ENCODE data around the gene EME2.

The EME2 gene

DNA sequence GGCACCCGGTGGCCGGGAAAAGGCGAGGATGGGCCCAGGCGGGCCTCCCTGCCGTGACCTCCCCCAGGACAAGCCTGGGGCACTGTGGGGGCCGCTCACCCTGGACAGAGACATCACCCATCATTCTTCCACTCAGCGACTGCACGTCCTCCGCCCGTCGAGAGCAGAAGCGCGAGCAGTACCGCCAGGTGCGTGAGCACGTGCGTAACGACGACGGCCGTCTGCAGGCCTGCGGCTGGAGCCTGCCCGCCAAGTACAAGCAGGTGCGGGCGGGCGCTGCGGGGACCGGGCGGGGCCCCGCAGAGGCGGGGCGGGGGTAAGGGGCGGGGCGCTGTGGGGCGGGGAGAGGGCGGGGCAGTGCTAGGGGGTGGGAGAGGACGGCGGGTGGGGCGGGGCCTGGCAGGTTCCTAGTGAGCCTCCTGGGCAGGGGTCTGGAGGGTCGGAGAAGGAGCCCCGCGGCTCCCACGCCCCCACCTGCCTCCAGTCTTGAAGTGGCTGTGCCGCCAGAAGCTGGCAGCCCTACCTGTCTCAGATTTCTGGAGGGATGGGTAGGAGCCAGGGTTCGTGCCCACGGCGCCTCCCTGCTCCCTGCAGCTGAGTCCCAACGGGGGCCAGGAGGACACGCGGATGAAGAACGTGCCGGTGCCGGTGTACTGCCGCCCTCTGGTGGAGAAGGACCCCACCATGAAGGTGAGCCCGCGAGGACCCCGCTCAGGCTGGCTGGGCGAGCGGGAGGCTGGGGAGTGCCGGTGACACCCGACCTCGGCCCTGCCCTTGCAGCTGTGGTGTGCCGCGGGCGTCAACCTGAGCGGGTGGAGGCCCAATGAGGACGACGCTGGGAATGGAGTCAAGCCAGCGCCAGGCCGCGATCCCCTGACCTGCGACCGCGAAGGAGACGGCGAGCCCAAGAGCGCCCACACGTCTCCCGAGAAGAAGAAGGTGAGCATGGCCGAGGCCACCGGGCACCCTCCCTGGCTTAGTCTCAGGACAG, 8.8 kb upstream of the EME2 start:
- Histone ChIP-seq H3K9me3 (ENCODE audit: control insufficient read depth, low read length) (no peaks in the 10 kb centered on the region), H3K9ac (ENCODE audit: low read length) (no peak overlapping the region), H3K36me3 (ENCODE audit: control insufficient read depth, insufficient read depth, low read length) (no peaks in the 10 kb centered on the region), H3K27me3 (ENCODE audit: control insufficient read depth, insufficient read depth, low read length) (no peaks in the 10 kb centered on the region), H3K4me1 (ENCODE audit: control insufficient read depth, insufficient read depth, low read length) (no peaks in the 10 kb centered on the region), H3K4me3 (ENCODE audit: low read length) (no peak overlapping the region)

GRCh38 chr16:1764971-1765370, 7.6 kb upstream of the EME2 start:
- peaks cover 2% of the 10 kb centered on the region for H3K4me1 ChIP-seq (ENCODE audit: control insufficient read depth, insufficient read depth, low read length)
- H3K36me3 ChIP-seq (ENCODE audit: control insufficient read depth, insufficient read depth, low read length), result no peaks in the 10 kb centered on the region
- no peaks in the 10 kb centered on the region for H3K27me3 ChIP-seq (ENCODE audit: control insufficient read depth, insufficient read depth, low read length)
- no peaks in the 10 kb centered on the region for H3K9me3 ChIP-seq (ENCODE audit: control insufficient read depth, low read length)
- no peak overlapping the region for H3K4me3 ChIP-seq (ENCODE audit: low read length)
- no peak overlapping the region for H3K9ac ChIP-seq (ENCODE audit: low read length)

DNA sequence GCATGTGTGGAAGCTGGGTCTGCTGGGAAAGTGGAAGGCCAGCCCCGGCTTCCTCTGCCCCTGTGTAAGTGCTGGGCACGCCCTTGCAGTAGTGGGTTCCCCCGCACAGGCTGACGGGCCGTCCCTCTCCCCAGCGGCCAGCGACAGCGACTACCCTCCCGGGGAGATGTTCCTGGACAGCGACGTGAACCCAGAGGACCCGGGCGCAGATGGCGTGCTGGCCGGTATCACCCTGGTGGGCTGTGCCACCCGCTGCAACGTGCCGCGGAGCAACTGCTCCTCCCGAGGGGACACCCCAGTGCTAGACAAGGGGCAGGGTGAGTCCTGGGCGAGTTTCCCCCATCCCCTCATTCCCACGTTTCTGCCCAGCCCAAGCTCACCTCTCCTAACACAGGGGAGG, 6.8 kb upstream of the EME2 start:
- no peak overlapping the region for H3K9ac ChIP-seq (ENCODE audit: low read length)
- no peaks in the 10 kb centered on the region for H3K27me3 ChIP-seq (ENCODE audit: control insufficient read depth, insufficient read depth, low read length)
- H3K4me1 ChIP-seq (ENCODE audit: control insufficient read depth, insufficient read depth, low read length), result peaks cover 11% of the 10 kb centered on the region
- H3K36me3 ChIP-seq (ENCODE audit: control insufficient read depth, insufficient read depth, low read length), result no peaks in the 10 kb centered on the region
- no peaks in the 10 kb centered on the region for H3K9me3 ChIP-seq (ENCODE audit: control insufficient read depth, low read length)
- no peak overlapping the region for H3K4me3 ChIP-seq (ENCODE audit: low read length)

DNA sequence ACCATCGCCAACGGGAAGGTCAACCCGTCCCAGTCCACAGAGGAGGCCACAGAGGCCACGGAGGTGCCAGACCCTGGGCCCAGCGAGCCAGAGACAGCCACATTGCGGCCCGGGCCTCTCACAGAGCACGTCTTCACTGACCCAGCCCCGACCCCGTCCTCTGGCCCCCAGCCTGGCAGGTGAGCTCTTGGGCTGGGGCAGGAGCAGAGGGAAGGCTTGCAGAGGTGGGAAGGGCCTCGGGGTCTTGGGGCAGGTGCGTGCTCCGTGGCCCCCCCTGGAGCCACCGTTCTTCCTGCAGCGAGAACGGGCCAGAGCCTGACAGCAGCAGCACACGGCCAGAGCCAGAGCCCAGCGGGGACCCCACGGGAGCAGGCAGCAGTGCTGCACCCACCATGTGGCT, 6.4 kb upstream of the EME2 start:
- H3K4me1 ChIP-seq (ENCODE audit: control insufficient read depth, insufficient read depth, low read length), result peaks cover 11% of the 10 kb centered on the region
- no peak overlapping the region for H3K9ac ChIP-seq (ENCODE audit: low read length)
- H3K36me3 ChIP-seq (ENCODE audit: control insufficient read depth, insufficient read depth, low read length), result no peaks in the 10 kb centered on the region
- H3K4me3 ChIP-seq (ENCODE audit: low read length), result no peak overlapping the region
- no peaks in the 10 kb centered on the region for H3K9me3 ChIP-seq (ENCODE audit: control insufficient read depth, low read length)
- no peaks in the 10 kb centered on the region for H3K27me3 ChIP-seq (ENCODE audit: control insufficient read depth, insufficient read depth, low read length)

- Histone ChIP-seq H3K9ac (ENCODE audit: low read length) (no peak overlapping the region), H3K9me3 (ENCODE audit: control insufficient read depth, low read length) (no peaks in the 10 kb centered on the region), H3K4me3 (ENCODE audit: low read length) (no peak overlapping the region), H3K27me3 (ENCODE audit: control insufficient read depth, insufficient read depth, low read length) (no peaks in the 10 kb centered on the region), H3K4me1 (ENCODE audit: control insufficient read depth, insufficient read depth, low read length) (peaks cover 11% of the 10 kb centered on the region), H3K36me3 (ENCODE audit: control insufficient read depth, insufficient read depth, low read length) (no peaks in the 10 kb centered on the region)
These were observed 5.9 kb upstream of the EME2 start for GRCh38 chr16:1766701-1767100.

GRCh38 chr16:1767116-1767994, 5.3 kb upstream of the EME2 start:
- H3K4me3 ChIP-seq (ENCODE audit: low read length), result no peak overlapping the region
- H3K4me1 ChIP-seq (ENCODE audit: control insufficient read depth, insufficient read depth, low read length), result peaks cover 16% of the 10 kb centered on the region
- no peak overlapping the region for H3K9ac ChIP-seq (ENCODE audit: low read length)
- no peaks in the 10 kb centered on the region for H3K27me3 ChIP-seq (ENCODE audit: control insufficient read depth, insufficient read depth, low read length)
- H3K9me3 ChIP-seq (ENCODE audit: control insufficient read depth, low read length), result no peaks in the 10 kb centered on the region
- H3K36me3 ChIP-seq (ENCODE audit: control insufficient read depth, insufficient read depth, low read length), result no peaks in the 10 kb centered on the region

DNA sequence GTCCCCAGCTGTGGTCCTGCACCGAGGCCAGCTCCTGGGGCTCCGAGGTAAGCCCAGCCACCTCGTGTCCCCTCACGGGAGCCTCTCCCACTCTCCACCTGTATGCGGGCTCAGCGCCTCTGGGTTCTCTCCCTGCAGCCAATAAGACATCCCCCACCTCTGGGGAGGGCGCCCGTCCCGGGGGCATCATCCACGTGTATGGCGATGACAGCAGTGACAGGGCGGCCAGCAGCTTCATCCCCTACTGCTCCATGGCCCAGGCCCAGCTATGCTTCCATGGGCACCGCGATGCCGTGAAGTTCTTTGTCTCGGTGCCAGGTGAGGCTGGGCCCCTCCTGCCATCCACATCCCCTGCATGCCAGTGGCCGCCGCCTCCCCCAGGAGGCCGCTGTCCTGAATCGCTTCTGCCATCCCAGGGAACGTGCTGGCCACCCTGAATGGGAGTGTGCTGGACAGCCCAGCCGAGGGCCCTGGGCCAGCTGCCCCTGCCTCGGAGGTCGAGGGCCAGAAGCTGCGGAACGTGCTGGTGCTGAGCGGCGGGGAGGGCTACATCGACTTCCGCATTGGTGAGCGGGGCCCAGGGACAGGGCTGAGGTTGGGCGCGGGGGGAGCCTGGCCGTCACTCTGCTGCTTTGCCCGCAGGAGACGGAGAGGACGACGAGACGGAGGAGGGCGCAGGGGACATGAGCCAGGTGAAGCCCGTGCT, 4.4 kb upstream of the EME2 start:
- no peak overlapping the region for H3K4me3 ChIP-seq (ENCODE audit: low read length)

DNA sequence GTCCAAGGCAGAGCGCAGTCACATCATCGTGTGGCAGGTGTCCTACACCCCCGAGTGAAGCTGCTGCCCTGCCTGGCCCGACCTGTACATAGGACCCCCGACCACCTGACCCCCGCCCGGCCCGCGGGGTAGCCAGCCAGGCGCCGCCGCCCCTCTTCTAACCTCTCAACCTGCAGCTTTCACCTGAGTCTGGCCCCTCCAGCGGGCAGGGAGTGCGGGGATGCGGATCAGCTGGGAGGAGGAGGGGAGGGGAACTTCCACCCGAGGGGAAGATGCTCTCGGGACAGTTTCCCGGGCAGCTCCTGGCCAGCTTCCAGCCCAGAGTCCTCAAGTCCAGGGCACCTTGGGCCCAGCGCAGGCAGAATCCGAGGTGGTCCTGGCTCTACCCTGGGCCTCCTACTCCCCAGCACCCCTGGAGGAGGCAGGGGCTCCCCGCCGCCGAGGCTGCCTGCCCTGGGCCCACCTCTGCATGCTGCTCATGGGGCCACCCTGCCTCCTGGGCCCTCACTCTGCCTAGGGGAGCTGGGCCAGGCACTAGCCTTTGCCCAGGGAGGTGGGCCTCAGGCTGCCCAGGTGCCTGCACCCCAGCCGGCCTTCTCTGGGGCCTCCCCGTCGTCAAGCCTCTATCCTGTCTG, 3.7 kb upstream of the EME2 start:
- Histone ChIP-seq H3K4me1 (ENCODE audit: control insufficient read depth, insufficient read depth, low read length) (peaks cover 18% of the 10 kb centered on the region), H3K36me3 (ENCODE audit: control insufficient read depth, insufficient read depth, low read length) (no peaks in the 10 kb centered on the region), H3K4me3 (ENCODE audit: low read length) (no peak overlapping the region)

More for the DNA sequence above, 4.4 kb upstream of the EME2 start:
- Histone ChIP-seq H3K4me1 (ENCODE audit: control insufficient read depth, insufficient read depth, low read length) (peaks cover 16% of the 10 kb centered on the region), H3K9ac (ENCODE audit: low read length) (no peak overlapping the region), H3K27me3 (ENCODE audit: control insufficient read depth, insufficient read depth, low read length) (no peaks in the 10 kb centered on the region), H3K36me3 (ENCODE audit: control insufficient read depth, insufficient read depth, low read length) (no peaks in the 10 kb centered on the region), H3K9me3 (ENCODE audit: control insufficient read depth, low read length) (no peaks in the 10 kb centered on the region)

GRCh38 chr16:1769402-1770300, 3.0 kb upstream of the EME2 start:
- Histone ChIP-seq H3K27me3 (ENCODE audit: control insufficient read depth, insufficient read depth, low read length) (no peaks in the 10 kb centered on the region), H3K4me3 (ENCODE audit: low read length) (no peak overlapping the region), H3K9me3 (ENCODE audit: control insufficient read depth, low read length) (no peaks in the 10 kb centered on the region), H3K9ac (ENCODE audit: low read length) (no peak overlapping the region), H3K36me3 (ENCODE audit: control insufficient read depth, insufficient read depth, low read length) (no peaks in the 10 kb centered on the region), H3K4me1 (ENCODE audit: control insufficient read depth, insufficient read depth, low read length) (peaks cover 26% of the 10 kb centered on the region)

More for the DNA sequence above, 3.7 kb upstream of the EME2 start:
- Histone ChIP-seq H3K9ac (ENCODE audit: low read length) (no peak overlapping the region), H3K9me3 (ENCODE audit: control insufficient read depth, low read length) (no peaks in the 10 kb centered on the region), H3K27me3 (ENCODE audit: control insufficient read depth, insufficient read depth, low read length) (no peaks in the 10 kb centered on the region)

- Histone ChIP-seq H3K36me3 (ENCODE audit: control insufficient read depth, insufficient read depth, low read length) (no peaks in the 10 kb centered on the region), H3K4me3 (ENCODE audit: low read length) (peak overlapping the region; percentile 31), H3K4me1 (ENCODE audit: control insufficient read depth, insufficient read depth, low read length) (peaks cover 27% of the 10 kb centered on the region), H3K9me3 (ENCODE audit: control insufficient read depth, low read length) (no peaks in the 10 kb centered on the region), H3K9ac (ENCODE audit: low read length) (peak overlapping the region; percentile 68), H3K27me3 (ENCODE audit: control insufficient read depth, insufficient read depth, low read length) (no peaks in the 10 kb centered on the region)
These were observed 2.1 kb upstream of the EME2 start for GRCh38 chr16:1770328-1771187.
